H9 (cell line): Measurements from ENCODE around the gene PSAPL1. TPM values are rescaled to one million over a fixed set of nuclear protein-coding genes. Genes with fewer than 3 reads are reported as not detected.

ENCODE experiments used
- DNase-seq: peaks from one replicate; pipeline ENCODE4 v3.0.0-alpha.2; 2017
- H2AFZ ChIP-seq: one replicate; pipeline ENCODE4 v1.6.1; 2013; ENCODE audit warnings: mild to moderate bottlenecking, low read length, control low read depth, moderate library complexity
- H2AK5ac ChIP-seq: 2 replicates; pipeline ENCODE4 v1.6.1; 2013; ENCODE audit warnings: low read length, control low read depth, mixed read lengths; ENCODE audit not compliant: insufficient read length
- H2BK120ac ChIP-seq: one replicate; pipeline ENCODE4 v1.6.1; 2013; ENCODE audit warnings: low read depth, mild to moderate bottlenecking, low read length, control low read depth, inconsistent platforms; ENCODE audit not compliant: poor library complexity, severe bottlenecking
- H2BK12ac ChIP-seq: 2 replicates; pipeline ENCODE4 v1.6.1; 2013; ENCODE audit warnings: low read length, control low read depth, mixed read lengths, low read depth; ENCODE audit not compliant: insufficient read length
- H2BK15ac ChIP-seq: 2 replicates; pipeline ENCODE4 v1.6.1; 2013; ENCODE audit warnings: low read depth, low read length, control low read depth
- H2BK20ac ChIP-seq: one replicate; pipeline ENCODE4 v1.6.1; 2013; ENCODE audit warnings: low read depth, mild to moderate bottlenecking, low read length, control low read depth, inconsistent platforms; ENCODE audit not compliant: poor library complexity, severe bottlenecking
- H2BK5ac ChIP-seq: 2 replicates; pipeline ENCODE4 v1.6.1; 2013; ENCODE audit warnings: low read length, control low read depth, mixed read lengths; ENCODE audit not compliant: insufficient read length
- H3K14ac ChIP-seq: 2 replicates; pipeline ENCODE4 v1.6.1; 2013; ENCODE audit warnings: low read length, control low read depth; ENCODE audit not compliant: insufficient read depth
- H3K18ac ChIP-seq: 2 replicates; pipeline ENCODE4 v1.6.1; 2013; ENCODE audit warnings: low read depth, mild to moderate bottlenecking, mixed read lengths, low read length, control low read depth; ENCODE audit not compliant: insufficient read length
- H3K23ac ChIP-seq: 2 replicates; pipeline ENCODE4 v1.6.1; 2013; ENCODE audit warnings: low read length, control low read depth, mixed read lengths, low read depth; ENCODE audit not compliant: insufficient read length
- H3K23me2 ChIP-seq: 2 replicates; pipeline ENCODE4 v1.6.1; 2013; ENCODE audit warnings: low read depth, mild to moderate bottlenecking, mixed read lengths, low read length, control low read depth; ENCODE audit not compliant: insufficient read length, poor library complexity, severe bottlenecking
- H3K27ac ChIP-seq: 2 replicates; pipeline ENCODE4 v1.5.1; 2013; ENCODE audit warnings: low read length, control low read depth, mixed read lengths, low read depth; ENCODE audit not compliant: insufficient read length
- H3K27me3 ChIP-seq: 2 replicates; pipeline ENCODE4 v1.6.1; 2013; ENCODE audit warnings: low read length, control low read depth, inconsistent platforms; ENCODE audit not compliant: insufficient read depth
- H3K4ac ChIP-seq: 2 replicates; pipeline ENCODE4 v1.6.1; 2013; ENCODE audit warnings: low read depth, mild to moderate bottlenecking, control low read depth, inconsistent platforms, low read length, moderate library complexity
- H3K4me1 ChIP-seq: 2 replicates; pipeline ENCODE4 v1.6.1; 2013; ENCODE audit warnings: low read length, control low read depth, inconsistent platforms; ENCODE audit not compliant: insufficient read depth
- H3K4me2 ChIP-seq: 2 replicates; pipeline ENCODE4 v1.6.1; 2013; ENCODE audit warnings: low read length, control low read depth, mixed read lengths; ENCODE audit not compliant: insufficient read length, insufficient read depth
- H3K56ac ChIP-seq: 2 replicates; pipeline ENCODE4 v1.6.1; 2013; ENCODE audit warnings: low read depth, mild to moderate bottlenecking, mixed read lengths, low read length, control low read depth; ENCODE audit not compliant: insufficient read length
- H3K79me1 ChIP-seq: 2 replicates; pipeline ENCODE4 v1.6.1; 2013; ENCODE audit warnings: low read depth, mild to moderate bottlenecking, moderate library complexity, low read length, control low read depth, inconsistent platforms; ENCODE audit not compliant: insufficient read depth, poor library complexity, severe bottlenecking
- H3K79me2 ChIP-seq: 2 replicates; pipeline ENCODE4 v1.6.1; 2013; ENCODE audit warnings: low read length, control low read depth, inconsistent platforms; ENCODE audit not compliant: insufficient read depth
- H3K9ac ChIP-seq: 2 replicates; pipeline ENCODE4 v1.6.1; 2013; ENCODE audit warnings: low read length, control low read depth, mixed read lengths; ENCODE audit not compliant: insufficient read length; ENCODE audit errors: extremely low read depth
- H3K9me3 ChIP-seq: one replicate; pipeline ENCODE4 v1.6.1; 2013; ENCODE audit warnings: low read depth, low read length, inconsistent platforms; ENCODE audit not compliant: control insufficient read depth
- H3T11ph ChIP-seq: one replicate; pipeline ENCODE4 v1.6.1; 2013; ENCODE audit warnings: mild to moderate bottlenecking, low read length, control low read depth, inconsistent platforms
- H4K20me1 ChIP-seq: one replicate; pipeline ENCODE4 v1.6.1; 2013; ENCODE audit not compliant: control insufficient read depth, insufficient read length, insufficient read depth
- H4K5ac ChIP-seq: 2 replicates; pipeline ENCODE4 v1.6.1; 2013; ENCODE audit warnings: low read depth, mild to moderate bottlenecking, mixed read lengths, low read length, control low read depth; ENCODE audit not compliant: insufficient read length
- H4K8ac ChIP-seq: replicated peaks from 2 replicates; pipeline ENCODE4 v1.6.1; 2013; ENCODE audit warnings: low read length, control low read depth, mixed read lengths, low read depth; ENCODE audit not compliant: insufficient read length
- H4K91ac ChIP-seq: 2 replicates; pipeline ENCODE4 v1.6.1; 2013; ENCODE audit warnings: low read depth, mild to moderate bottlenecking, moderate library complexity, mixed read lengths, low read length, control low read depth; ENCODE audit not compliant: insufficient read length
- H3K27ac Mint-ChIP-seq, 3 experiments: 2 replicates in 2 of 3; 3 replicates in 1 of 3; pipeline ENCODE4 v1.8.0; 2020 to 2021; ENCODE audit warnings: mixed read lengths in 3 of 3, mild to moderate bottlenecking in 1 of 3, moderate library complexity in 1 of 3
- H3K27me3 Mint-ChIP-seq: 2 replicates; pipeline ENCODE4 v1.8.0; 2021; ENCODE audit warnings: low read depth, mild to moderate bottlenecking, moderate library complexity, mixed read lengths
- H3K36me3 Mint-ChIP-seq, 3 experiments: 2 replicates in 2 of 3; 3 replicates in 1 of 3; pipeline ENCODE4 v1.8.0; 2020 to 2021; ENCODE audit warnings: low read depth in 3 of 3, mixed read lengths in 3 of 3; ENCODE audit not compliant: insufficient read depth in 1 of 3
- H3K4me1 Mint-ChIP-seq, 2 experiments: 2 replicates each; pipeline ENCODE4 v1.8.0; 2020; ENCODE audit warnings: mixed read lengths in 2 of 2
- H3K4me3 Mint-ChIP-seq, 2 experiments: 2 replicates in 1 of 2; 3 replicates in 1 of 2; pipeline ENCODE4 v1.8.0; 2020 to 2021; ENCODE audit warnings: mild to moderate bottlenecking in 2 of 2, mixed read lengths in 2 of 2, moderate library complexity in 1 of 2
- H3K9me3 Mint-ChIP-seq, 2 experiments: 2 replicates in 1 of 2; 3 replicates in 1 of 2; pipeline ENCODE4 v1.8.0; 2020; ENCODE audit warnings: mild to moderate bottlenecking in 2 of 2, mixed read lengths in 2 of 2, moderate library complexity in 1 of 2
- WGBS: extraction: QIAGEN DNeasy Blood & Tissue Kit; methylation state at CpG from one replicate; pipeline ENCODE4 v1.1.7; 2013; ENCODE audit warnings: missing lambda C conversion rate, low lambda C conversion rate, mixed read lengths; ENCODE audit not compliant: insufficient read length; ENCODE audit errors: extremely low coverage; 5-methylcytosine and 5-hydroxymethylcytosine counted together
- total RNA-seq: library from RNA; stranded (reverse); gene quantifications from 2 replicates; pipeline ENCODE4 v1.2.1, GENCODE V29; 2021
- TF ChIP-seq, protein P1 (sequence below): fragments of 200-600 bp; sonication (generic); conservative IDR thresholded peaks from 3 replicates; pipeline ENCODE4 v1.8.0; 2021; ENCODE audit warnings: antibody characterized with exemption, mild to moderate bottlenecking

Gene PSAPL1
- total RNA-seq, 1 experiment from 2014 or later = 0.04 TPM

GRCh38 chr4:7395645-7396044 is 39.1 kb downstream of the PSAPL1 start:
- Histone ChIP-seq H3K79me1 (no peaks in the 10 kb centered on the region), H2BK120ac (no peak overlapping the region), H3K23ac (no peak overlapping the region), H2BK5ac (no peak overlapping the region), H2BK15ac (no peak overlapping the region), H2BK20ac (no peak overlapping the region), H3K56ac (no peak overlapping the region), H3K9me3 (no peaks in the 10 kb centered on the region), H4K91ac (no peak overlapping the region), H3K79me2 (no peaks in the 10 kb centered on the region), H4K5ac (no peak overlapping the region), H3K4me2 (no peak overlapping the region), H2AFZ (no peak overlapping the region), H3K27ac (no peak overlapping the region), H2BK12ac (no peak overlapping the region), H3K9ac (no peak overlapping the region), H3K18ac (no peak overlapping the region), H4K20me1 (no peaks in the 10 kb centered on the region), H3K4me1 (no peaks in the 10 kb centered on the region), H3T11ph (no peak overlapping the region), H3K14ac (no peak overlapping the region), H3K4ac (no peak overlapping the region), H2AK5ac (no peak overlapping the region), H3K27me3 (no peaks in the 10 kb centered on the region; the same call in 1 of the 2 replicates), H3K23me2 (no peaks in the 10 kb centered on the region), H4K8ac (no peak overlapping the region)
- WGBS = no CpG with 5 or more reads among the region's 8 CpGs
- no peaks in the 10 kb centered on the region; a peak in 2 of 5 replicates for H3K9me3 Mint-ChIP-seq
- H3K36me3 Mint-ChIP-seq = no peaks in the 10 kb centered on the region
- DNase-seq = peak; percentile 8
- H3K27ac Mint-ChIP-seq = no peak overlapping the region
- TF ChIP-seq, protein P1, sequence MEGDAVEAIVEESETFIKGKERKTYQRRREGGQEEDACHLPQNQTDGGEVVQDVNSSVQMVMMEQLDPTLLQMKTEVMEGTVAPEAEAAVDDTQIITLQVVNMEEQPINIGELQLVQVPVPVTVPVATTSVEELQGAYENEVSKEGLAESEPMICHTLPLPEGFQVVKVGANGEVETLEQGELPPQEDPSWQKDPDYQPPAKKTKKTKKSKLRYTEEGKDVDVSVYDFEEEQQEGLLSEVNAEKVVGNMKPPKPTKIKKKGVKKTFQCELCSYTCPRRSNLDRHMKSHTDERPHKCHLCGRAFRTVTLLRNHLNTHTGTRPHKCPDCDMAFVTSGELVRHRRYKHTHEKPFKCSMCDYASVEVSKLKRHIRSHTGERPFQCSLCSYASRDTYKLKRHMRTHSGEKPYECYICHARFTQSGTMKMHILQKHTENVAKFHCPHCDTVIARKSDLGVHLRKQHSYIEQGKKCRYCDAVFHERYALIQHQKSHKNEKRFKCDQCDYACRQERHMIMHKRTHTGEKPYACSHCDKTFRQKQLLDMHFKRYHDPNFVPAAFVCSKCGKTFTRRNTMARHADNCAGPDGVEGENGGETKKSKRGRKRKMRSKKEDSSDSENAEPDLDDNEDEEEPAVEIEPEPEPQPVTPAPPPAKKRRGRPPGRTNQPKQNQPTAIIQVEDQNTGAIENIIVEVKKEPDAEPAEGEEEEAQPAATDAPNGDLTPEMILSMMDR = no peak
- H3K27me3 Mint-ChIP-seq = peaks cover 21% of the 10 kb centered on the region
- H3K4me3 Mint-ChIP-seq = no peak overlapping the region
- H3K4me1 Mint-ChIP-seq = peaks cover 2 to 9% of the 10 kb centered on the region in 2 experiments; a peak in 3 of 4 replicates
